GM19395 (cell line): ENCODE results near the gene GRK6.
A peak's percentile ranks its signal among the peaks of the same experiment; 100 is the strongest.

Experiments used
- ATAC-seq: cut with Tn5 transposase; IDR thresholded peaks from one replicate; pipeline ENCODE4 v1.9.1; 2021; ENCODE audit warnings: mild to moderate bottlenecking, moderate library complexity; ENCODE audit not compliant: unreplicated experiment

Gene GRK6

GRCh38 chr5:177439518-177440053 lies 13.1 kb downstream of the GRK6 start:
- ATAC-seq: no peak

GRCh38 chr5:177440211-177440989 lies 13.9 kb downstream of the GRK6 start:
- no peak for ATAC-seq

DNA sequence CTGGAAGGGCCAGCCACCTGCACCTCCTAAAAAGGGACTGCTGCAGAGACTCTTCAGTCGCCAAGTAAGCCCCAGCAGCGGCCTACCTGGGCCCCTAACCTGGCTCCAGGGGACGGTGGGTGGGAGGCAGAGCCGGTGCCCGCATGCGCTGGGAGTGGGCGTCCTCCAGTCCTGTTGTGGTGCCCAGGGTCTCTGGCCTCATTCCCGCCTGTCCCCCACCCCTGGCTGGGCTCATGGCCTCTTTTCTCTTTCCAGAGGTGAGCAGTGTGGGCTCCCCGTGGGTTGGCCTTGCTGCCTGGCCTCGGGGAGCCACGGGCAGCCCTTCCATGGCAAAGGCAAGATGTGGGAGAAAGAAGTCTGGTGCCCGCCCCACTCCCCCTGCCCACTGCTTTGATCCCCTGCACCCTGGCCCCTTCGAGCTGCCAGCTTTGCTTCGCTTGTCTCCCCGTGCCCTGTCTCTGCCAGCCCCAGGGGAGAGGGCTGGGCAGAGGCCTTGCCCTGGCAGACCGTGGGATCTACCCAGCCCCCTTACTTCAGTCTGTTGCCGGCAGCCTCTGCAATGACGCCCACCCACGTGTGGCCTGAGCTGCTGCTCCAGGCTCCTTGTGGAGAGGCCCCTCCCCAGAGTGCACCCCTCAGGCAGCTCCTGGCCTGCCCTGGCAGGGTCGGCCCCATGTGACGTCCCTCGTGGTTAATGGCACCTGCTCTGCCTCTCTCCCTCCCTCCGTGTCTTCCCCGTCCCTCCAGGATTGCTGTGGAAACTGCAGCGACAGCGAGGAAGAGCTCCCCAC lies 14.7 kb downstream of the GRK6 start:
- ATAC-seq: no peak

DNA sequence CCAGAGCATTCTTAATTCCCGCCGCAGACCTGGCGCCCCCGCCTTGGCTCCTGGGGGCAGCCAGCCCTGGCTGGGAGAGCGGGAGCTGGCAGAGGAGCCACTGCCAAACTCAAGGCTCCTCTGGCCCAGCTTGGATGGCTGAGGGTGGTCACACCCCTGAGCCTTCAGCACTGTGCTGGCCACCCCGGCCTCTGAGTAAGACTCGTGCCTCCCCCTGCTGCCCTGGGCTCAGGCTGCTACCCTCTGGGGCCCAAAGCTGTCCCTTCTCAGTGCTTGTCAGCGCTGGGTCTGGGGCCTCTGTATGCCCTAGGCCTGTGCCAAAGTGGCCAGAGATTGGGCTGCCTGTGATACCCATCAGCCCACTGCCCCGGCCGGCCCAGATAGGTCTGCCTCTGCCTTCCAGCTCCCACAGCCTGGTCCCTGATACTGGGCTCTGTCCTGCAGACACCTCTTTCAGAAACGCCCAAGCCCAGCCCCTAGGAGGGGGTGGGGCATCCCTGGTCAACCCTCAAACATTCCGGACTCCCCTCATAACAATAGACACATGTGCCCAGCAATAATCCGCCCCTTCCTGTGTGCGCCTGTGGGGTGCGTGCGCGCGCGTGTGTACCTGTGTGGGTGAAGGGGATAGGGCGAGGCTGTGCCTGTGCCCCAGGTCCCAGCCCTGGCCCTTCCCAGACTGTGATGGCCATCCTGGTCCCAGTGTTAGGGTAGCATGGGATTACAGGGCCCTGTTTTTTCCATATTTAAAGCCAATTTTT lies 15.8 kb downstream of the GRK6 start:
- ATAC-seq: no peak

DNA sequence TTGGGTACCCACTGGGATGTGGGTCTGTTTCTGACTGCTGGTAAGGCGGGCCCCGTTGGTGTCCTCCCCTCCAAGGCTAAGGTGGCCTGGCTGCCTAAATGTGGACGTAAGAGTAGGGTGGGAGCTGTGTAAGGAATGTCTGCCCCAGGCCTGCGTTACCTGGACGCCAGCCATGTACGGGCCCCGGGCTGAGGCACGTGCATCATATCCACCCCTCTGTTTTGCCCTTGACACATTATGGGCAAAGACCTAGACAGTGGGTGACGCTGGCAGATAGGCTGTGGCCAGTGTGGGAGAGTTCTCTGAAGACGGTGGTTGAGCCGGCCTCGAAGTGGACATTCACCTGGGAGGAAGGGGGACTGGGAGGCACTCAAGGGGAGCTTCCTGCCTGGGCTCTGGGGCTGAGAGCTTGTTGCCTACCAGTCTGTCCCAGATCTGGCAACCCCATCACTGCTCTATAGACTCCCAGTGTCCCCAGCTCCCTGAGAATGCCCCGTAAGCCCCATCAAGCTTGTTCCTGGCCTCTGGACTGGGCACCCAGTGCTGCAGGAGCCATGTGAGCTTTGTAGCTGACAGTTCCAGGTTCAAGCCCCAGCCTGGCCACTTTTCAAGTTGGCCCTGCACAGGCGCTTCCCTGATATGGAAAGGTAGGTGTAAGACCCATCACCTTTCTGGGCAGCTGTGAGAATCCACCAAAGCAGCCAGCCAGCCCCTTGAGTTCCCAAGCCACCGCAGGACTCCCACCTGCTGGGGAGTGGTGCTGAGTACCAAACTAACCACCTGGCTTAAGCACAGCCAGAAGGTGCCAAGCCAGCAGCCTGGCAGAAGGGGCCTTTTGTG lies 16.9 kb downstream of the GRK6 start:
- ATAC-seq: no peak

- no peak for ATAC-seq
Measured at GRCh38 chr5:177444106-177445051, 17.9 kb downstream of the GRK6 start.

GRCh38 chr5:177445052-177445916 lies 18.8 kb downstream of the GRK6 start:
- ATAC-seq: no peak

GRCh38 chr5:177445917-177446199 lies 19.4 kb downstream of the GRK6 start:
- no peak for ATAC-seq

GRCh38 chr5:177446200-177447065 lies 20.0 kb downstream of the GRK6 start, which contains the start of gene PRR7:
Gene PRR7 (plus strand): TSS chr5:177446814. CDS start chr5:177455068, 8,254 bp downstream.
- peak; percentile 56 for ATAC-seq

- ATAC-seq: peak; percentile 39
Measured at GRCh38 chr5:177447066-177447610, 20.7 kb downstream of the GRK6 start.

DNA sequence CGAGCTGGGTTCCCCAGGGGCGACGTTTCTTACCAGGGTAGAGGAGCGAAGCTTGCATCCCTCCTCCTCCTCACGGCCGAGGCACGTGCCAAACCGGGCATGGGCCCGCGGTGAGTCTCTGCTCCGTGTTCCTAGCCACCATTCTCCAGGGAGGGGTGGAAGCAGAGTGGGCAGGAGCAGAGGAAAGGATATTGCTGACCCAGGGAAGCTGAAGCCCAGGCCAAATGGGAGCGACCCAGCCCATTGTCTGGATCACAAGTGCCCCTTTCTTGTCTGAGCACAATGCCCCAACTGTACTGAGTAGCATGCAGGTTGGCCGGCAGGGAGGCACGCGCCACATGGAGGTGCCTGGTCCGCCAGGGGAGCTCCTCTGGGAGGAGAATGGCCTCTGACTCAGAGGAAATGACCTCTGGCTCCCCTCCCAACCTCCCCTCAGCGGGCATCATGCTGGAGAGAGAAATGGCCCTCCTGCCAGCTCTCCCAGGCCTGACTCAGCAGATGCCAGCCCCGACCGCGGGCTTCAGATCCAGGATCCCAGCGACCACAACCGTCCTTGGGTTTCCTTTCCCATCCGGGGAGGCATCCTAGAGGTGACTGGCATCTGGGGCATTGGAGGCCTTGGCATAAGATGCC lies 21.3 kb downstream of the GRK6 start:
- ATAC-seq: no peak

GRCh38 chr5:177448244-177448950 lies 21.9 kb downstream of the GRK6 start:
- ATAC-seq: no peak

GRCh38 chr5:177449140-177450061 lies 22.9 kb downstream of the GRK6 start:
- no peak for ATAC-seq

DNA sequence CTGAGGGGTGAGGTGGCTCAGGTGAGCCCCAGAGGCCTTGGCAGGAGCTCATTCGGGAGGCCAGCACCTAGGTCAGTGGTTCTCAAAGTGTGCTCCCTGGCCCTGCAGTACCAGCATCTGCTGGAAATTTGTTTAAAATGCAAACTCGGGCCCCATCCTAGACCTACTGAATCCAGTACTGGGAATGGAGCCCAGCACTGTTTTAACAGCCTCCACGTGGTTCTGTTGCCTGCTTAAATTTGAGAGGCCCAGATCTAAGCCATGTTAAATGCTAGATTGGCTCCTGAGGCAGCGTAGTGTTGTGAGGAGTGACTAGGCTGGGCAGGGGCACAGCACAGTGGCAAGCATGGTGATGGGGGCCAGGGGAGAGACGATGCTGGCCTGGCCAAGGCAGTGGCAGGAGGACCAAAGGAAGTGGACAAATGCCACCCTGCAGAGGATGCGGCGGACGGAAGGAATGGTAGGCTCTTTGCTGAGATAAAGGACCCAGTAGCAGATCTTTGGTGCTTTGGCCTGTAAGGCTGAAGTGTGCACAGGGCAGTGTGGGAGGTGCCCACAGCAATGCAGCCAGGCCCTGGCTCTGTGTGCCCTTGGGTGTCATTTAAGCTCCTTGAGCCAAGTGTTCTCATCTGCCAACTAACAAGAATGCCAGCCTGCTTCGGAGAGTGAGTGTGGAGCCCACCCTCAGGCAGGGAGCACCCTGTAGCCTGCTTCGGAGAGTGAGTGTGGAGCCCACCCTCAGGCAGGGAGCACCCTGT lies 24.4 kb downstream of the GRK6 start:
- no peak for ATAC-seq
